T-helper 1 cell treated with Interleukin-12 subunit alpha and Interleukin-12 subunit beta and Interleukin-4 antibody, amounts not matched to agents 30 ng/mL and 1 ng/mL, for 36 hours (primary cell): ENCODE data around the gene ARHGEF25. TPM values are rescaled to one million over a fixed set of nuclear protein-coding genes. Genes with fewer than 3 reads are reported as not detected.

ENCODE experiments used
- total RNA-seq: library from RNA; stranded (reverse); gene quantifications from 2 replicates; pipeline ENCODE4 v1.2.3, GENCODE V29; 2022

ARHGEF25 gene
- total RNA-seq, 1 donor from 2014 or later, result 0.51 TPM

Other genes starting within 250 kb of the ARHGEF25 start
- gene R3HDM2, start 180.4 kb upstream of the ARHGEF25 start, total RNA-seq, result 67.4 and 68.3 TPM in 2 replicates
- not detected in 2 replicates for gene INHBC, start 176.7 kb upstream of the ARHGEF25 start, total RNA-seq
- gene INHBE, start 156.1 kb upstream of the ARHGEF25 start, total RNA-seq, result 0.07 TPM in 1 of 2 replicates, not detected in the other
- 0.51 and 0.76 TPM in 2 replicates for gene GLI1, start 151.7 kb upstream of the ARHGEF25 start, total RNA-seq
- gene ARHGAP9, start 131.6 kb upstream of the ARHGEF25 start, total RNA-seq, result 190 and 192 TPM in 2 replicates
- gene MARS1, start 123.4 kb upstream of the ARHGEF25 start, total RNA-seq, result 224 TPM in 2 replicates
- 20.1 and 22.0 TPM in 2 replicates for gene DDIT3, start 90.9 kb upstream of the ARHGEF25 start, total RNA-seq
- gene MBD6, start 88.6 kb upstream of the ARHGEF25 start, total RNA-seq, result 73.2 and 84.8 TPM in 2 replicates
- 88.6 and 89.2 TPM in 2 replicates for gene DCTN2, start 64.2 kb upstream of the ARHGEF25 start, total RNA-seq
- 1.5 and 2.2 TPM in 2 replicates for gene KIF5A, start 61.4 kb upstream of the ARHGEF25 start, total RNA-seq
- gene PIP4K2C, start 20.2 kb upstream of the ARHGEF25 start, total RNA-seq, result 24.8 and 26.3 TPM in 2 replicates
- gene DTX3, start 6.6 kb upstream of the ARHGEF25 start, total RNA-seq, result 25.7 and 27.5 TPM in 2 replicates
- gene B4GALNT1, start 21.8 kb downstream of the ARHGEF25 start, total RNA-seq, result 4.3 and 4.5 TPM in 2 replicates
- gene OS9, start 82.7 kb downstream of the ARHGEF25 start, total RNA-seq, result 161 and 162 TPM in 2 replicates
- 70.2 and 74.9 TPM in 2 replicates for gene AGAP2, start 127.3 kb downstream of the ARHGEF25 start, total RNA-seq
- gene TSPAN31, start 133.6 kb downstream of the ARHGEF25 start, total RNA-seq, result 25.4 and 29.4 TPM in 2 replicates
- 113 and 114 TPM in 2 replicates for gene CDK4, start 140.9 kb downstream of the ARHGEF25 start, total RNA-seq
- 24.8 and 26.0 TPM in 2 replicates for gene MARCHF9, start 143.7 kb downstream of the ARHGEF25 start, total RNA-seq
- gene CYP27B1, start 155.6 kb downstream of the ARHGEF25 start, total RNA-seq, result 3.8 and 4.9 TPM in 2 replicates
- 32.5 and 33.7 TPM in 2 replicates for gene METTL1, start 160.7 kb downstream of the ARHGEF25 start, total RNA-seq
- gene EEF1AKMT3, start 161.2 kb downstream of the ARHGEF25 start, total RNA-seq, result 2.9 and 4.2 TPM in 2 replicates
- 34.4 and 37.0 TPM in 2 replicates for gene TSFM, start 171.4 kb downstream of the ARHGEF25 start, total RNA-seq
- gene AVIL, start 207.3 kb downstream of the ARHGEF25 start, total RNA-seq, result 6.8 and 7.1 TPM in 2 replicates
- gene CTDSP2, start 235.3 kb downstream of the ARHGEF25 start, total RNA-seq, result 118 and 136 TPM in 2 replicates